Sigmoid colon (tissue), 7 donors: ENCODE data around the gene MTA1. TPM values are rescaled to one million over a fixed set of nuclear protein-coding genes. Genes with fewer than 3 reads are reported as not detected.

Source experiments
- DNase-seq: peaks from one replicate; pipeline ENCODE4 v3.0.0-alpha.2; 2019
- H3K27ac ChIP-seq, 4 donors: fragments of 200-600 bp; sonication (generic); one replicate each; pipeline ENCODE4 v1.5.1; 2016 to 2019; ENCODE audit warnings: mild to moderate bottlenecking in 1 of 4
- H3K27me3 ChIP-seq, 3 donors: fragments of 200-600 bp; sonication (generic); one replicate each; pipeline ENCODE4 v1.5.1; 2019; ENCODE audit warnings: mild to moderate bottlenecking in 1 of 3
- H3K36me3 ChIP-seq, 4 donors: fragments of 200-600 bp; sonication (generic); one replicate each; pipeline ENCODE4 v1.5.1; 2016 to 2019
- H3K4me1 ChIP-seq, 4 donors: fragments of 200-600 bp; sonication (generic); one replicate each; pipeline ENCODE4 v1.5.1; 2017 to 2019
- H3K4me3 ChIP-seq, 4 donors: fragments of 200-600 bp; sonication (generic); one replicate each; pipeline ENCODE4 v1.5.1; 2017 to 2019; ENCODE audit warnings: mild to moderate bottlenecking in 2 of 4, moderate library complexity in 1 of 4
- H3K9me3 ChIP-seq, 4 donors: fragments of 200-600 bp in 3 of 4; sonication (generic) in 3 of 4; one replicate each; pipeline versions ENCODE4 v1.5.1 to v1.6.1; 2013 to 2019
- CTCF ChIP-seq, 4 experiments: fragments of 450-650 bp in 3 of 4; fragments of 200-600 bp in 1 of 4; IDR thresholded peaks; one replicate each; pipeline ENCODE4 v1.5.1; 2016 to 2019; ENCODE audit warnings: antibody characterized with exemption in 4 of 4, mild to moderate bottlenecking in 3 of 4, moderate library complexity in 2 of 4
- EP300 ChIP-seq, 4 donors: sonication (generic); formaldehyde crosslinking; IDR thresholded peaks; one replicate each; pipeline ENCODE4 v1.6.1; 2017; ENCODE audit warnings: antibody characterized with exemption in 4 of 4
- POLR2A ChIP-seq, 2 donors: fragments of 450-650 bp; IDR thresholded peaks; one replicate each; pipeline ENCODE4 v1.6.1; 2016; ENCODE audit warnings: antibody characterized with exemption in 2 of 2, mild to moderate bottlenecking in 2 of 2, moderate library complexity in 2 of 2
- POLR2AphosphoS5 ChIP-seq, 4 donors: sonication (generic); formaldehyde crosslinking; IDR thresholded peaks; one replicate each; pipeline ENCODE4 v1.6.1; 2017; ENCODE audit warnings: antibody characterized with exemption in 4 of 4
- WGBS, 2 donors: extraction: QIAGEN DNeasy Blood & Tissue Kit; methylation state at CpG; one replicate each; pipeline ENCODE4 v1.1.7; 2013; 5-methylcytosine and 5-hydroxymethylcytosine counted together
- intact Hi-C: fragments of 100-400 bp; cut with DNase I; formaldehyde crosslinking; loops from one replicate; pipeline ENCODE4 v1.15.1; 2023
- polyA plus RNA-seq, 3 donors: library from polyadenylated mRNA; stranded (reverse); fragments of 200-250 nt; gene quantifications; one replicate each; pipeline ENCODE4 v1.2.3, GENCODE V29; 2013
- total RNA-seq, 4 donors: library from RNA; depleted of rRNA; stranded (reverse); fragments of >200 nt; gene quantifications; one replicate each; pipeline ENCODE4 v1.1.0, GENCODE V29; 2016
- donor health status: healthy with polysubstance abuse.
- donor health status: Bipolar disorder and iron deficiency.
- donor health status: healthy.

Gene MTA1
- total and polyA plus RNA-seq, 7 donors, result 14.3 to 92.8 (median 44.7) TPM

DNA sequence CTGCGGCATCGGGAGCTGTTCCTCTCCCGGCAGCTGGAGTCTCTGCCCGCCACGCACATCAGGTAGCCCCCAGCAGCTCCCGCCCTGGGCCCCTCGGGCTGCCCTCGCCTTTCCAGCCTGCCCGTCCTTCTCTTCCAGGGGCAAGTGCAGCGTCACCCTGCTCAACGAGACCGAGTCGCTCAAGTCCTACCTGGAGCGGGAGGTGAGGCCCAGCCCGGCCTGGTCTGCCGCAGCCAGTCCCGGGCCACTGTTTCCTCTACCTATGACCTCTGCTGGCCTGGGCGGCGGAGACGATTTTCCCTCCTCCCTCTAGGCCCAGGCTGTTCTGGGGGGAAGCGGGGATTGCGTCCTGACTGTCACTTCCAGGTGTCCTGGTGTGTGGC, 30.5 kb downstream of the MTA1 start:
- DNase-seq, result no peak
- Histone ChIP-seq H3K9me3 (no peaks in the 10 kb centered on the region), H3K27ac (no peak overlapping the region), H3K4me3 (no peak overlapping the region), H3K27me3 (no peaks in the 10 kb centered on the region), H3K36me3 (peaks cover 16 to 54% (median 28%) of the 10 kb centered on the region in 4 donors), H3K4me1 (peaks cover 0 to 16% (median 12%) of the 10 kb centered on the region in 4 donors)
- TF ChIP-seq POLR2A (IDR thresholded peaks at IDR 0.05) (no peak), EP300 (IDR thresholded peaks at IDR 0.05) (no peak), CTCF (IDR thresholded peaks at IDR 0.05) (no peak), POLR2AphosphoS5 (IDR thresholded peaks at IDR 0.05) (no peak)
- WGBS, 2 donors, result 86 to 95% methylated on average over 22 of the region's 22 CpGs
- intact Hi-C loops, result no loop called here

DNA sequence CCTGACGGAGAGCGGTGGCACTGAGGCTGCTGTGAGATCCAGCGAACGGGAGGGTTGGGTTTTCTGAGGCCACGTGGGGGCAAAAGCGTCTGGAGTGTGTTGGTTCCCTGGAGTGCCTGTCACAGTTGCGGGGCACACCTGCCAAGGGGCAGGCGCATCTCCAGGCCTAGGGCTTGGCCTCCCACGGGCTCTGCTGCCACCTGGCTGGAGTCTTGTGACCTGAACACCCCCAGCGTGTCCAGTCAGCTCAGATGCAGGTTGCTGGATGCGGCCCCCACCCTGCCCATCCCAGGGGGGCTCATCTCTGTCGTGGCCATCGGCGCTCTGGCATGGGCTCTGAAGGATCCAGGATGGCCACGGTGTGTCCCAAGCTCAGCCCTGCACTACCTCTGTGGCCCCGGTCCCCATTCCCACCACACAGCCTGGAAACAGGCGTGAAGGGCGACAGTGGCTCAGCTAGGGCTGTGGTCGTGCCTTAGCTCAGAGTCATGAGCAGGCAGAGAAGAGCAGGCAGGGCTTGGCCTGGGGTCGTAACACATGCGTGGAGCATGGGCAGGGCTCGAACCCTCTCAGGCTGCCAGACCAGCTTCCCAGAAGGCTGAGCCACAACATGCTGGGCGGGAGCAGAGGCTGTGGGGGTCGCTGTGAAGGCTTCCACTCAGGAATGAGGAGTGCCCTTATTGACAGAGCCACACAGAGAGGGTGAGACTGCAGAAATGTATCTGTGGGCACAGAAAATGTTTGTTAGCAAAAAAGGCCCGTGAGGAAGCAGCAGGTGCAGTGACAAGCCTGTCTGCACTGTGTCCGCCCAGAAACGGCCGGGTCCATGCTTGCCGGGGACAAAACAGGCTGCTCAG, 31.5 kb downstream of the MTA1 start:
- WGBS, 2 donors, result 91 to 95% methylated on average over 29 of the region's 29 CpGs
- intact Hi-C loops, result no loop called here
- Histone ChIP-seq H3K27ac (no peak overlapping the region), H3K36me3 (peaks cover 24 to 64% (median 37%) of the 10 kb centered on the region in 4 donors), H3K4me3 (no peak overlapping the region), H3K9me3 (no peaks in the 10 kb centered on the region), H3K4me1 (peaks cover 0 to 16% (median 12%) of the 10 kb centered on the region in 4 donors), H3K27me3 (no peaks in the 10 kb centered on the region)
- DNase-seq, result no peak
- TF ChIP-seq POLR2AphosphoS5 (IDR thresholded peaks at IDR 0.05), result no peak
- TF ChIP-seq POLR2A (IDR thresholded peaks at IDR 0.05), result no peak
- no peak for TF ChIP-seq EP300 (IDR thresholded peaks at IDR 0.05)
- no peak for TF ChIP-seq CTCF (IDR thresholded peaks at IDR 0.05)

DNA sequence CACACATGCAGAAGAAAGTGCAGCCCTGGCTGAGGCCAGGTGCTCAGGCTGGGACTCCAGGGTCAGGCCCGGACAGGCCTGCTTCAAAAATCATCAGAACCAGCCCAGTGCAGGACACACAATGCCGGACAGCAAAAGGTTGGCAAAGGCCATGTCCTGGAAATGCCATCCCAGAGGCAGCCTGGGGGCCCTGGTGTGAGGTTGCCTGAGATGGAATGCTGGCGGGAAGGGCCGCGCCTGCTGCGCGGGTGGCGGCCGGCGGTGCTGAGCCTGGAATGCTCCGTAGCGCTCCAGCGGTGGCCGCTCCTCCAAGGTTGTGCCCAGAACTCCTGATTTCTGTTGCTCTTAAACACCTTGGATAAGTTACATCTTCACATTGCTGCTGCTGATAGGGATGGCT, 33.3 kb downstream of the MTA1 start:
- no peak for DNase-seq
- intact Hi-C loops, result no loop called here
- TF ChIP-seq POLR2AphosphoS5 (IDR thresholded peaks at IDR 0.05), result no peak
- no peak for TF ChIP-seq EP300 (IDR thresholded peaks at IDR 0.05)
- TF ChIP-seq POLR2A (IDR thresholded peaks at IDR 0.05), result no peak
- no peak for TF ChIP-seq CTCF (IDR thresholded peaks at IDR 0.05)
- H3K27ac ChIP-seq, result no peak overlapping the region
- H3K27me3 ChIP-seq, result no peaks in the 10 kb centered on the region
- 89 to 90% methylated on average over 14 of the region's 14 CpGs for WGBS, 2 donors
- no peaks in the 10 kb centered on the region for H3K9me3 ChIP-seq
- H3K4me1 ChIP-seq, result peaks cover 0 to 13% (median 12%) of the 10 kb centered on the region in 4 donors
- no peak overlapping the region for H3K4me3 ChIP-seq
- peaks cover 28 to 79% (median 45%) of the 10 kb centered on the region in 4 donors for H3K36me3 ChIP-seq

GRCh38 chr14:105453847-105454246, 34.2 kb downstream of the MTA1 start:
- Histone ChIP-seq H3K36me3 (peaks cover 28 to 79% (median 48%) of the 10 kb centered on the region in 4 donors), H3K9me3 (no peaks in the 10 kb centered on the region), H3K4me1 (peaks cover 0 to 5% (median 4%) of the 10 kb centered on the region in 4 donors), H3K27me3 (no peaks in the 10 kb centered on the region), H3K27ac (no peak overlapping the region), H3K4me3 (no peak overlapping the region)
- no peak for TF ChIP-seq POLR2A (IDR thresholded peaks at IDR 0.05)
- no peak for TF ChIP-seq CTCF (IDR thresholded peaks at IDR 0.05)
- no peak for TF ChIP-seq POLR2AphosphoS5 (IDR thresholded peaks at IDR 0.05)
- TF ChIP-seq EP300 (IDR thresholded peaks at IDR 0.05), result no peak
- 92% methylated on average over 14 of the region's 14 CpGs for WGBS, 2 donors
- intact Hi-C loops, result no loop called here
- DNase-seq, result no peak
